ENCODE data around the gene PPM1B.
"Not testable (repeated sequence)": the region's sequence is repeated elsewhere in the genome, so short reads cannot be mapped to it uniquely, and the experiment has no call there.

The PPM1B gene

GRCh38 chr2:44195714-44196113, 27.0 kb downstream of the PPM1B start:
- DNase-seq (ENCODE audit: insufficient read length, low spot score) = no peak
- no peak for FAIRE-seq

GRCh38 chr2:44197816-44198215, 29.1 kb downstream of the PPM1B start:
- DNase-seq (ENCODE audit: insufficient read length, low spot score) (no peak), FAIRE-seq (no peak)

GRCh38 chr2:44200011-44200410, 31.3 kb downstream of the PPM1B start:
- FAIRE-seq = no peak
- no peak for DNase-seq (ENCODE audit: insufficient read length, low spot score)

GRCh38 chr2:44200759-44201158, 32.1 kb downstream of the PPM1B start:
- no peak for FAIRE-seq

GRCh38 chr2:44201648-44202165, 33.0 kb downstream of the PPM1B start:
- no peak for DNase-seq (ENCODE audit: insufficient read length, low spot score)
- FAIRE-seq = no peak

More at GRCh38 chr2:44200759-44201158, 32.1 kb downstream of the PPM1B start:
- DNase-seq (ENCODE audit: insufficient read length, low spot score) = no peak

GRCh38 chr2:44203542-44203941, 34.9 kb downstream of the PPM1B start:
- no peak for DNase-seq (ENCODE audit: insufficient read length, low spot score)
- FAIRE-seq = no peak

GRCh38 chr2:44205169-44205568, 36.5 kb downstream of the PPM1B start:
- FAIRE-seq (no peak), DNase-seq (ENCODE audit: insufficient read length, low spot score) (no peak)

GRCh38 chr2:44207102-44207501, 38.4 kb downstream of the PPM1B start:
- DNase-seq (ENCODE audit: insufficient read length, low spot score) (no peak), FAIRE-seq (no peak)

- FAIRE-seq; DNase-seq (ENCODE audit: insufficient read length, low spot score): not testable (repeated sequence)
Measured at GRCh38 chr2:44207648-44208047, 39.0 kb downstream of the PPM1B start.

- DNase-seq (ENCODE audit: insufficient read length, low spot score) (no peak), FAIRE-seq (no peak)
Measured at GRCh38 chr2:44210362-44210761, 41.7 kb downstream of the PPM1B start.

GRCh38 chr2:44211183-44211582, 42.5 kb downstream of the PPM1B start:
- no peak for DNase-seq (ENCODE audit: insufficient read length, low spot score)
- FAIRE-seq = no peak

GRCh38 chr2:44212302-44212701, 43.6 kb downstream of the PPM1B start:
- DNase-seq (ENCODE audit: insufficient read length, low spot score) (no peak), FAIRE-seq (no peak)

GRCh38 chr2:44215827-44216226, 47.2 kb downstream of the PPM1B start:
- DNase-seq (ENCODE audit: insufficient read length, low spot score) (no peak), FAIRE-seq (no peak)

GRCh38 chr2:44218771-44219170, 50.1 kb downstream of the PPM1B start:
- FAIRE-seq (no peak), DNase-seq (ENCODE audit: insufficient read length, low spot score) (no peak)

GRCh38 chr2:44226753-44227152, 58.1 kb downstream of the PPM1B start:
- no peak for FAIRE-seq
- no peak for DNase-seq (ENCODE audit: insufficient read length, low spot score)

GRCh38 chr2:44230378-44230777, 61.7 kb downstream of the PPM1B start:
- peak; percentile 75 for FAIRE-seq
- no peak for DNase-seq (ENCODE audit: insufficient read length, low spot score)

- DNase-seq (ENCODE audit: insufficient read length, low spot score) (no peak), FAIRE-seq (no peak)
Measured at GRCh38 chr2:44233450-44234128, 64.9 kb downstream of the PPM1B start.

- DNase-seq (ENCODE audit: insufficient read length, low spot score) (peak; percentile 8), FAIRE-seq (peak; percentile 76)
Measured at GRCh38 chr2:44237221-44237620, 68.5 kb downstream of the PPM1B start.

- DNase-seq (ENCODE audit: insufficient read length, low spot score) = no peak
- FAIRE-seq = no peak
Measured at GRCh38 chr2:44242904-44243303, 74.2 kb downstream of the PPM1B start.

GRCh38 chr2:44244135-44244871, 75.6 kb downstream of the PPM1B start:
- FAIRE-seq = peak; percentile 79

GRCh38 chr2:44245083-44245861, 76.6 kb downstream of the PPM1B start:
- DNase-seq (ENCODE audit: insufficient read length, low spot score) = no peak
- FAIRE-seq = no peak

More at GRCh38 chr2:44244135-44244871, 75.6 kb downstream of the PPM1B start:
- DNase-seq (ENCODE audit: insufficient read length, low spot score) = peak; percentile 30

Measured in GM19239 (cell line).